ENCODE measurements around the gene TP63.

DNA sequence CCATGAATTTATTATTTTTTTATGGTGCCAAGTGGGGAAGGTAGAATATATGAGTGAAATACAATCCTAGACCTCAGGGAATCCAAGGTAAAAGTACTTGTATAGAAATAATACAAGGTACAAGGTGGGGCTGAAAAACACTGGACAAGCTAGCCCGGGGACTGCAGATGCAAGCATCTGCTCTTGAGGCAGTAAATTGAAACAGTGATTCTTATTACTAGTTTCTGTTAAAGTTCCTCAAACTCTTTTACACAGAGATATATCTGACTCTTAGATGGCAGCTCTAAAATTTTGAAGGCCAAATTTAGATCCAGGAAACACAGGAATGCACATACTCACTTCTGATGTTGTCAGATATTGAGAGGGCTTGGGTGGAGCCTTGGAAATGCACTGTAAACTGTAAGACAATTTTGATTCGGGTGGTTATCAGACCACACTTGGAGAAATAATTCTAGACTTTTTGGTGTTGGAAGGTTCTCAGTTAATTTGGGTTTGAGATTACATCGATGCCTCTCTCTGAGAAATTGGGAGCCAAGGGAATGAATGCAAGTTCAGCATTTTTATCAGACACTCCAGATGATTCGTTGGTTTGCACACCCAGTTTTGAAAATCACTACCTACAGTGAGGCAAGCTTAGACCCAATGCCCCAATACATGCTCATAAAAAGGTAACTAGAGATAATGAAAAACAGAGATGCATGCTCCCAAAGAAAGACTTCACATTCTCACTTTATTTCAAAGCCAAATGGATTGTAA lies 7.3 kb downstream of the TP63 start:
- TF ChIP-seq POLR2AphosphoS5 (IDR thresholded peaks at IDR 0.05) = no peak
- TF ChIP-seq EZH2 (IDR thresholded peaks at IDR 0.05; ENCODE audit: borderline replicate concordance, insufficient read depth, low read length, poor library complexity, severe bottlenecking) = no peak
- TF ChIP-seq, protein P1, sequence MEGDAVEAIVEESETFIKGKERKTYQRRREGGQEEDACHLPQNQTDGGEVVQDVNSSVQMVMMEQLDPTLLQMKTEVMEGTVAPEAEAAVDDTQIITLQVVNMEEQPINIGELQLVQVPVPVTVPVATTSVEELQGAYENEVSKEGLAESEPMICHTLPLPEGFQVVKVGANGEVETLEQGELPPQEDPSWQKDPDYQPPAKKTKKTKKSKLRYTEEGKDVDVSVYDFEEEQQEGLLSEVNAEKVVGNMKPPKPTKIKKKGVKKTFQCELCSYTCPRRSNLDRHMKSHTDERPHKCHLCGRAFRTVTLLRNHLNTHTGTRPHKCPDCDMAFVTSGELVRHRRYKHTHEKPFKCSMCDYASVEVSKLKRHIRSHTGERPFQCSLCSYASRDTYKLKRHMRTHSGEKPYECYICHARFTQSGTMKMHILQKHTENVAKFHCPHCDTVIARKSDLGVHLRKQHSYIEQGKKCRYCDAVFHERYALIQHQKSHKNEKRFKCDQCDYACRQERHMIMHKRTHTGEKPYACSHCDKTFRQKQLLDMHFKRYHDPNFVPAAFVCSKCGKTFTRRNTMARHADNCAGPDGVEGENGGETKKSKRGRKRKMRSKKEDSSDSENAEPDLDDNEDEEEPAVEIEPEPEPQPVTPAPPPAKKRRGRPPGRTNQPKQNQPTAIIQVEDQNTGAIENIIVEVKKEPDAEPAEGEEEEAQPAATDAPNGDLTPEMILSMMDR (IDR thresholded peaks at IDR 0.05; ENCODE audit: poor library complexity, severe bottlenecking) = no peak
